Measurements from ENCODE around the gene TTF2. TPM values are rescaled to one million over a fixed set of nuclear protein-coding genes. Genes with fewer than 3 reads are reported as not detected.

TTF2 gene
- total RNA-seq, 1 experiment from 2014 or later = 38.6 TPM

- Mint-ChIP-seq H3K27me3 (ENCODE audit: insufficient read depth, unreplicated experiment) (no peaks in the 10 kb centered on the region), H3K4me1 (ENCODE audit: insufficient read depth, unreplicated experiment) (peaks cover 7% of the 10 kb centered on the region), H3K4me3 (ENCODE audit: unreplicated experiment) (no peak overlapping the region), H3K9me3 (ENCODE audit: unreplicated experiment) (no peaks in the 10 kb centered on the region), H3K27ac (ENCODE audit: low read depth, unreplicated experiment) (no peak overlapping the region), H3K36me3 (ENCODE audit: insufficient read depth, unreplicated experiment) (peaks cover 15% of the 10 kb centered on the region)
- CTCF ChIA-PET = interaction anchor here (0.6 to 12.9 kb wide), 55 partner anchors 8 to 827 kb away, joined by 3 to 201 read pairs (median 4); partner anchors contain the start of gene TTF2
- no TSS peak for BruUV-seq (replicated peaks)
- peak; percentile 66 for DNase-seq (ENCODE audit: unreplicated experiment)
- TF ChIP-seq CTCF (IDR thresholded peaks at IDR 0.05; ENCODE audit: unreplicated experiment) = peak; percentile 82
- intact Hi-C loops (cut with micrococcal nuclease) = loop anchor here (1.0 to 10.0 kb wide), 6 partner anchors 61 to 685 kb away; partner anchors contain the start of gene MAN1A2
- POLR2A ChIA-PET = interaction anchor here (1.0 to 1.8 kb wide), 4 partner anchors 25 to 234 kb away, joined by 3 to 7 read pairs (median 4); no protein-coding TSS in a partner anchor
Measured at GRCh38 chr1:117067533-117068370, 7.6 kb downstream of the TTF2 start.

GRCh38 chr1:117068580-117068979 lies 8.5 kb downstream of the TTF2 start:
- ChIA-PET CTCF (interaction anchor here (0.6 to 12.9 kb wide), 45 partner anchors 7 to 826 kb away, joined by 3 to 201 read pairs (median 4); partner anchors contain the start of gene TTF2), POLR2A (interaction anchor here (0.8 to 2.1 kb wide), 7 partner anchors 24 to 233 kb away, joined by 3 to 7 read pairs (median 4); no protein-coding TSS in a partner anchor)
- intact Hi-C loops (cut with micrococcal nuclease) = loop anchor here (1.0 to 10.0 kb wide), 6 partner anchors 60 to 684 kb away; partner anchors contain the start of gene MAN1A2
- Mint-ChIP-seq H3K27ac (ENCODE audit: low read depth, unreplicated experiment) (no peak overlapping the region), H3K36me3 (ENCODE audit: insufficient read depth, unreplicated experiment) (peaks cover 13% of the 10 kb centered on the region), H3K4me3 (ENCODE audit: unreplicated experiment) (no peak overlapping the region), H3K27me3 (ENCODE audit: insufficient read depth, unreplicated experiment) (no peaks in the 10 kb centered on the region), H3K9me3 (ENCODE audit: unreplicated experiment) (no peaks in the 10 kb centered on the region), H3K4me1 (ENCODE audit: insufficient read depth, unreplicated experiment) (peaks cover 6% of the 10 kb centered on the region)
- BruUV-seq (replicated peaks) = no TSS peak
- TF ChIP-seq CTCF (IDR thresholded peaks at IDR 0.05; ENCODE audit: unreplicated experiment) = no peak
- no peak for DNase-seq (ENCODE audit: unreplicated experiment)

GRCh38 chr1:117069220-117069844 lies 9.2 kb downstream of the TTF2 start:
- no TSS peak for BruUV-seq (replicated peaks)
- CTCF ChIA-PET = interaction anchor here (0.5 to 12.9 kb wide), 13 partner anchors 8 to 825 kb away, joined by 3 to 201 read pairs (median 5); partner anchors contain the start of gene TTF2
- no peaks in the 10 kb centered on the region for H3K9me3 Mint-ChIP-seq (ENCODE audit: unreplicated experiment)

More at GRCh38 chr1:117069220-117069844, 9.2 kb downstream of the TTF2 start:
- Mint-ChIP-seq H3K27ac (ENCODE audit: low read depth, unreplicated experiment) (peak overlapping the region; percentile 4), H3K4me1 (ENCODE audit: insufficient read depth, unreplicated experiment) (no peaks in the 10 kb centered on the region), H3K36me3 (ENCODE audit: insufficient read depth, unreplicated experiment) (peaks cover 5% of the 10 kb centered on the region), H3K4me3 (ENCODE audit: unreplicated experiment) (no peak overlapping the region), H3K27me3 (ENCODE audit: insufficient read depth, unreplicated experiment) (no peaks in the 10 kb centered on the region)
- POLR2A ChIA-PET = interaction anchor here (0.8 to 2.1 kb wide), 7 partner anchors 9 to 233 kb away, joined by 3 to 7 read pairs (median 4); partner anchors contain the start of gene TTF2
- intact Hi-C loops (cut with micrococcal nuclease) = loop anchor here (5.0 to 10.0 kb wide), 4 partner anchors 295 to 683 kb away; partner anchors contain the start of gene MAN1A2
- no peak for TF ChIP-seq CTCF (IDR thresholded peaks at IDR 0.05; ENCODE audit: unreplicated experiment)
- no peak for DNase-seq (ENCODE audit: unreplicated experiment)

Measured in MCF 10A (cell line).